NT2/D1 (cell line): ENCODE data around the gene PADI4.

Source experiments
- YY1 ChIP-seq: IDR thresholded peaks from 2 replicates; pipeline ENCODE4 v1.6.1; 2011; ENCODE audit not compliant: insufficient read length, insufficient read depth
- ZNF274 ChIP-seq: IDR thresholded peaks from 2 replicates; pipeline ENCODE4 v1.6.1; 2011; ENCODE audit warnings: mild to moderate bottlenecking, low read depth, low read length

GRCh38 chr1:17314491-17314971 lies 6.5 kb downstream of the PADI4 start:
- TF ChIP-seq YY1 (no peak), ZNF274 (no peak)
